HEK293 (cell line): ENCODE data around the gene JPH2.
A peak's percentile ranks its signal among the peaks of the same experiment; 100 is the strongest.

ENCODE experiments used
- CTCF ChIA-PET: fragments of 350-600 bp; formaldehyde crosslinking; extraction: SDS; loops from one replicate; lab custom pipeline; 2021; ENCODE audit warnings: antibody characterized with exemption; lab: Yijun Ruan, JAX
- POLR2A ChIA-PET: fragments of 300-600 bp; formaldehyde crosslinking; extraction: SDS; loops from one replicate; lab custom pipeline; 2020; ENCODE audit warnings: antibody characterized with exemption, inconsistent platforms; lab: Yijun Ruan, JAX
- H3K27ac ChIP-seq: fragments of 200-500 bp; sonication (Bioruptor generic); 2 replicates; pipeline ENCODE4 v1.5.1; 2014; ENCODE audit warnings: low read depth, low read length, control low read depth, inconsistent platforms; ENCODE audit errors: extremely low read depth
- H3K36me3 ChIP-seq, 2 experiments: fragments of 200-500 bp in 1 of 2; sonication (Bioruptor generic) in 1 of 2; 1 replicate in 1 of 2; 2 replicates in 1 of 2; pipeline ENCODE4 v1.5.1; 2014 to 2017; ENCODE audit warnings: inconsistent platforms in 2 of 2, low read length in 2 of 2; ENCODE audit not compliant: control insufficient read depth in 2 of 2, insufficient read depth in 1 of 2
- H3K4me1 ChIP-seq: fragments of 200-500 bp; sonication (Bioruptor generic); 2 replicates; pipeline ENCODE4 v1.5.1; 2014; ENCODE audit warnings: mild to moderate bottlenecking, low read length, inconsistent platforms; ENCODE audit not compliant: control insufficient read depth, insufficient read depth
- H3K4me3 ChIP-seq: 2 replicates; pipeline ENCODE4 v1.5.1; 2011; ENCODE audit warnings: low read depth, mild to moderate bottlenecking, control low read depth, low read length, moderate library complexity
- H3K9me3 ChIP-seq: fragments of 200-500 bp; sonication (Bioruptor generic); 2 replicates; pipeline ENCODE4 v1.5.1; 2014; ENCODE audit warnings: low read depth, low read length, inconsistent platforms; ENCODE audit not compliant: control insufficient read depth, insufficient read depth
- GLI2 ChIP-seq: fragments of 450-650 bp; formaldehyde crosslinking; IDR thresholded peaks from 2 replicates; pipeline ENCODE4; 2017; ENCODE audit warnings: missing biosample characterization, missing genetic modification characterization, low read depth, borderline replicate concordance
- GLIS2 ChIP-seq: fragments of 450-650 bp; formaldehyde crosslinking; IDR thresholded peaks from 2 replicates; pipeline ENCODE4 v1.5.1; 2016; ENCODE audit warnings: missing biosample characterization, missing genetic modification characterization
- SP3 ChIP-seq: fragments of 450-650 bp; formaldehyde crosslinking; IDR thresholded peaks from 2 replicates; pipeline ENCODE4 v1.5.1; 2016; ENCODE audit warnings: missing biosample characterization, missing genetic modification characterization
- ZBTB8A ChIP-seq: fragments of 450-650 bp; formaldehyde crosslinking; IDR thresholded peaks from 2 replicates; pipeline ENCODE4 v1.5.1; 2016; ENCODE audit warnings: missing biosample characterization, missing genetic modification characterization
- ZNF121 ChIP-seq: fragments of 450-650 bp; formaldehyde crosslinking; IDR thresholded peaks from 2 replicates; pipeline ENCODE4 v1.5.1; 2016; ENCODE audit warnings: missing biosample characterization, missing genetic modification characterization
- ZNF202 ChIP-seq: fragments of 450-650 bp; formaldehyde crosslinking; IDR thresholded peaks from 2 replicates; pipeline ENCODE4 v1.5.1; 2016; ENCODE audit warnings: missing biosample characterization, missing genetic modification characterization, borderline replicate concordance
- ZNF221 ChIP-seq: fragments of 450-650 bp; formaldehyde crosslinking; IDR thresholded peaks from 2 replicates; pipeline ENCODE4 v1.5.1; 2017; ENCODE audit warnings: missing biosample characterization, missing genetic modification characterization, borderline replicate concordance
- ZNF24 ChIP-seq: fragments of 450-650 bp; formaldehyde crosslinking; IDR thresholded peaks from 2 replicates; pipeline ENCODE4 v1.5.1; 2016; ENCODE audit warnings: missing biosample characterization, missing genetic modification characterization
- ZNF248 ChIP-seq: fragments of 450-650 bp; formaldehyde crosslinking; IDR thresholded peaks from 2 replicates; pipeline ENCODE4 v1.5.1; 2017; ENCODE audit warnings: missing biosample characterization, missing genetic modification characterization
- ZNF302 ChIP-seq: fragments of 450-650 bp; formaldehyde crosslinking; IDR thresholded peaks from 2 replicates; pipeline ENCODE4 v1.5.1; 2016; ENCODE audit warnings: missing biosample characterization, missing genetic modification characterization, low read depth
- ZNF341 ChIP-seq: fragments of 450-650 bp; formaldehyde crosslinking; IDR thresholded peaks from 2 replicates; pipeline ENCODE4; 2016; ENCODE audit warnings: low read depth, missing biosample characterization, missing genetic modification characterization
- ZNF350 ChIP-seq: fragments of 450-650 bp; formaldehyde crosslinking; IDR thresholded peaks from 2 replicates; pipeline ENCODE4 v1.5.0; 2017; ENCODE audit warnings: missing biosample characterization, mild to moderate bottlenecking, missing genetic modification characterization
- ZNF544 ChIP-seq: fragments of 450-650 bp; formaldehyde crosslinking; IDR thresholded peaks from 2 replicates; pipeline ENCODE4 v1.5.0; 2017; ENCODE audit warnings: missing biosample characterization, missing genetic modification characterization
- TF ChIP-seq, protein P1 (sequence below): fragments of 450-650 bp; formaldehyde crosslinking; conservative IDR thresholded peaks from 2 replicates; pipeline ENCODE4 v1.5.1; 2016; ENCODE audit warnings: low read depth, missing biosample characterization, missing genetic modification characterization
- TF ChIP-seq, protein P2 (sequence below): fragments of 450-650 bp; formaldehyde crosslinking; IDR thresholded peaks from 2 replicates; pipeline ENCODE4 v1.5.1; 2016; ENCODE audit warnings: missing biosample characterization, missing genetic modification characterization
- TF ChIP-seq, protein P3 (sequence below): fragments of 450-650 bp; formaldehyde crosslinking; IDR thresholded peaks from 2 replicates; pipeline ENCODE4 v1.5.1; 2017; ENCODE audit warnings: missing biosample characterization, missing genetic modification characterization
- TF ChIP-seq, protein P4 (sequence below): fragments of 450-650 bp; formaldehyde crosslinking; IDR thresholded peaks from 2 replicates; pipeline ENCODE4 v1.5.1; 2016; ENCODE audit warnings: missing biosample characterization, missing genetic modification characterization

The JPH2 gene

DNA sequence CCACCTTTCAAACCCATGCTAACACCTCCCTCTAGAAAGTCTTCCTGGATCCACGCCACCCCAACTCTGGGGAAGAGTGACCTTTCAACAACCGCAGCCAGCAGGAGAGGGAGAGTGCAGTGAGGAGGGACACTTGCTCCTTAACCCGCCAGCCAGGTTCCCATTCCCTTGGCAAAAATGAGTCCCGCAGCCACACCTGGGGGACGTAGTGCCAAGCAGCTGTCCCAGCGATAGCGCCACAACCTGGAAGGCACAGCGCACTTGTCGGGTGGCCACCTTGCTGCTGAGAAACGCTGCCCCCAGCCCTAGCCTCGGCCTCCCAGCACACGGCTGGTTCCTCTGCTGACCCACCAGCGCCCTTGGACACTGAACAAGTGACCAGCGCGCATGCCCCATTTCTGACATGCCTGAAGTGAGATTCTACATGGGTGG is 119.3 kb downstream of the JPH2 start:
- no peaks in the 10 kb centered on the region for H3K9me3 ChIP-seq
- TF ChIP-seq GLI2 (no peak), SP3 (tag by site-specific recombination) (no peak)
- TF ChIP-seq, protein P1, sequence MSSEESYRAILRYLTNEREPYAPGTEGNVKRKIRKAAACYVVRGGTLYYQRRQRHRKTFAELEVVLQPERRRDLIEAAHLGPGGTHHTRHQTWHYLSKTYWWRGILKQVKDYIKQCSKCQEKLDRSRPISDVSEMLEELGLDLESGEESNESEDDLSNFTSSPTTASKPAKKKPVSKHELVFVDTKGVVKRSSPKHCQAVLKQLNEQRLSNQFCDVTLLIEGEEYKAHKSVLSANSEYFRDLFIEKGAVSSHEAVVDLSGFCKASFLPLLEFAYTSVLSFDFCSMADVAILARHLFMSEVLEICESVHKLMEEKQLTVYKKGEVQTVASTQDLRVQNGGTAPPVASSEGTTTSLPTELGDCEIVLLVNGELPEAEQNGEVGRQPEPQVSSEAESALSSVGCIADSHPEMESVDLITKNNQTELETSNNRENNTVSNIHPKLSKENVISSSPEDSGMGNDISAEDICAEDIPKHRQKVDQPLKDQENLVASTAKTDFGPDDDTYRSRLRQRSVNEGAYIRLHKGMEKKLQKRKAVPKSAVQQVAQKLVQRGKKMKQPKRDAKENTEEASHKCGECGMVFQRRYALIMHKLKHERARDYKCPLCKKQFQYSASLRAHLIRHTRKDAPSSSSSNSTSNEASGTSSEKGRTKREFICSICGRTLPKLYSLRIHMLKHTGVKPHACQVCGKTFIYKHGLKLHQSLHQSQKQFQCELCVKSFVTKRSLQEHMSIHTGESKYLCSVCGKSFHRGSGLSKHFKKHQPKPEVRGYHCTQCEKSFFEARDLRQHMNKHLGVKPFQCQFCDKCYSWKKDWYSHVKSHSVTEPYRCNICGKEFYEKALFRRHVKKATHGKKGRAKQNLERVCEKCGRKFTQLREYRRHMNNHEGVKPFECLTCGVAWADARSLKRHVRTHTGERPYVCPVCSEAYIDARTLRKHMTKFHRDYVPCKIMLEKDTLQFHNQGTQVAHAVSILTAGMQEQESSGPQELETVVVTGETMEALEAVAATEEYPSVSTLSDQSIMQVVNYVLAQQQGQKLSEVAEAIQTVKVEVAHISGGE (tag by site-specific recombination), result no peak
- TF ChIP-seq, all 188 proteins: peak for 0
- CTCF ChIA-PET, result no interaction called here
- no peak overlapping the region for H3K27ac ChIP-seq
- no peaks in the 10 kb centered on the region for H3K36me3 ChIP-seq
- no peaks in the 10 kb centered on the region for H3K4me1 ChIP-seq
- POLR2A ChIA-PET, result interaction anchor here (0.6 kb wide), 1 partner anchor 624 kb away, joined by 3 read pairs; no protein-coding TSS in a partner anchor
- H3K4me3 ChIP-seq, result no peak overlapping the region

DNA sequence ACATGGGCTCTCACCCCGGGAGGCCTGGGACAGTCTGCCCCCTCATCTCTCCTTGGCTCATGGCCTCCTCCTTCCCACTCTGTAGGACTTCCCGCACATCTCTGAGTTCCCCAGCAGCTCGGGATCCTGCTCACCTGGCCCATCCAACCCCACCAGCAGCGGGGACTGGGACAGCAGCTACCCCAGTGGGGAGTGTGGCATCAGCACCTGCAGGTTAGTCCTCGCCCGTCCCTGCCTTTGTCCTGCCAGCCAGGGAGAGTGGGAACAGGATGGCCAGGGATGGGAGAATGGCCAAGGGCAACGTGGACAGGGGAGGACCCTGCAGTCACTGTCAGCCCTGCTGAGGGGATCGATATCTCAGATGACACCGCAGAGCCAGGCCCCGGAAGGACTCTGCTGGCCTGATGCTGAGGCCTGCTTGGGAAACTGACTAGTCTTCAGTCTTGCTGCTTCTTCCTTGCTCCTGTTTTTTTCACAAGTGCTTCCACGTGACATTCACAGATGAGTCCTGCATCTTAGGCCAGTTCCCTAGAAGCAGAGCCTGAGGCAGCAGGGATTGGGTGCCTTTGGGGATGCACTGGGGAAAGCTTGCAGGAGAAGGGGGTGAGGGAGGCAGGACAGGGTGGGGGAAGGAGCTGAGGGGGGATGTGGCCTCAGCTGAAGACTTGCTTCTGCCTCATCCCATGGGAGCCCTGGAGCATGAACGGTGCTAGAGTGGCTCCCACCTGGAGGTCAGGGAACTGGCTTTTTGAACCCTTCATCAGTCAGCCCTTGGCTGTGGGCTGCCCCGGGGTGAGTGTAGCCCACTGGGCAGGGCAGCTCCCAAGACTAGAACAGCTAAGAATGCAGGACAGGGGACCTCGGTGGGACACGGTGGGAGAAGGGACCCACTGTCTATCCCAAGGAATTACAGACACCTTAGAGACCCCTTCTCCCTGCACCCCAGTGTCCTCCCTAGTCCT is 120.1 kb downstream of the JPH2 start:
- Histone ChIP-seq H3K4me3 (no peak overlapping the region), H3K9me3 (no peaks in the 10 kb centered on the region), H3K36me3 (no peaks in the 10 kb centered on the region), H3K27ac (no peak overlapping the region), H3K4me1 (no peaks in the 10 kb centered on the region)
- TF ChIP-seq ZNF350, result no peak
- peak; percentile 67 for TF ChIP-seq ZNF121 (tag by site-specific recombination)
- ChIA-PET CTCF (interaction anchor here (0.7 kb wide), 1 partner anchor 15 kb away, joined by 3 read pairs; no protein-coding TSS in a partner anchor), POLR2A (no interaction called here)

DNA sequence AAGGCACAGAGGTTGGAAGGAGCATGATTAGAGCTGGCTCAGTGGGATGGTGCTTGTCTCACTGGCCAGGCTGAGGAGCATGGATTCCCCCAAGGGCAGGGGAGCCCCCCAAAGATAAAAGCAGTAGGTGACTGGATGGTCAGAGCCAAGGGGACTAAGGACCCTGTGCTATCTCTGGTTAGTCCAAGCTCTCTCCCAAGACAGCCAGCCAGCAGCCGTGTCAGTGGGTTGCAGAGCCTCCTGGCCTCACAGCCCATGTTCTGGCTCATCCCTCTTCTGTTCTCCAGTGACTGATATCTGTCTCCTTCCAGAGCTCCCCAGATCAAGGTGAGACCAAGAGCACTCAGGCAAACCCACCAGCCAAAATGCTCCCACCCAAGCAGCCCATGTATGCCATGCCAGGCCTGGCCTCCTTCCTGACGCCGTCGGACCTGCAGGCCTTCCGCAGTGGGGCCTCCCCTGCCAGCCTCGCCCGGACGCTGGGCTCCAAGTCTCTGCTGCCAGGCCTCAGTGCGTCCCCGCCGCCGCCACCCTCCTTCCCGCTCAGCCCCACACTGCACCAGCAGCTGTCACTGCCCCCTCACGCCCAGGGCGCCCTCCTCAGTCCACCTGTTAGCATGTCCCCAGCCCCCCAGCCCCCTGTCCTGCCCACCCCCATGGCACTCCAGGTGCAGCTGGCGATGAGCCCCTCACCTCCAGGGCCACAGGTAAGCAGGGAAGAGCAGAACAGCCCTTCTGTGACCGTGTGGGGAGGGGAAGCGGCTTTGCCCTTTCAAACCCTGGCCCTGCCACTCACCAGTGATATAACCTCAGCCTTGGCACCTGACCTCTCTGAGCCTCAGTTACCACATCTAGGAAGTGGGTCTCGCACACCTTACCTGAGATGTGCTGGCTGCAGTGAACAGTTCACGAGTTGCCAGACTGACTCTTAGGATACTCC is 121.3 kb downstream of the JPH2 start:
- no peak overlapping the region for H3K27ac ChIP-seq
- CTCF ChIA-PET, result interaction anchor here (0.7 kb wide), 1 partner anchor 71 kb away, joined by 3 read pairs; no protein-coding TSS in a partner anchor
- H3K36me3 ChIP-seq, result no peaks in the 10 kb centered on the region
- POLR2A ChIA-PET, result no interaction called here
- H3K9me3 ChIP-seq, result no peaks in the 10 kb centered on the region
- no peak overlapping the region for H3K4me3 ChIP-seq
- H3K4me1 ChIP-seq, result no peaks in the 10 kb centered on the region
- TF ChIP-seq ZNF202 (tag by site-specific recombination) (no peak), ZNF544 (tag by site-specific recombination) (no peak), ZNF302 (tag by site-specific recombination) (no peak), ZNF121 (tag by site-specific recombination) (no peak), ZNF24 (tag by site-specific recombination) (no peak), ZNF248 (tag by site-specific recombination) (no peak), GLIS2 (tag by site-specific recombination) (no peak), ZBTB8A (no peak), ZNF221 (tag by site-specific recombination) (no peak), ZNF341 (no peak), GLI2 (no peak)
- TF ChIP-seq, protein P2, sequence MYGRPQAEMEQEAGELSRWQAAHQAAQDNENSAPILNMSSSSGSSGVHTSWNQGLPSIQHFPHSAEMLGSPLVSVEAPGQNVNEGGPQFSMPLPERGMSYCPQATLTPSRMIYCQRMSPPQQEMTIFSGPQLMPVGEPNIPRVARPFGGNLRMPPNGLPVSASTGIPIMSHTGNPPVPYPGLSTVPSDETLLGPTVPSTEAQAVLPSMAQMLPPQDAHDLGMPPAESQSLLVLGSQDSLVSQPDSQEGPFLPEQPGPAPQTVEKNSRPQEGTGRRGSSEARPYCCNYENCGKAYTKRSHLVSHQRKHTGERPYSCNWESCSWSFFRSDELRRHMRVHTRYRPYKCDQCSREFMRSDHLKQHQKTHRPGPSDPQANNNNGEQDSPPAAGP (tag by site-specific recombination), result no peak
- TF ChIP-seq, protein P3, sequence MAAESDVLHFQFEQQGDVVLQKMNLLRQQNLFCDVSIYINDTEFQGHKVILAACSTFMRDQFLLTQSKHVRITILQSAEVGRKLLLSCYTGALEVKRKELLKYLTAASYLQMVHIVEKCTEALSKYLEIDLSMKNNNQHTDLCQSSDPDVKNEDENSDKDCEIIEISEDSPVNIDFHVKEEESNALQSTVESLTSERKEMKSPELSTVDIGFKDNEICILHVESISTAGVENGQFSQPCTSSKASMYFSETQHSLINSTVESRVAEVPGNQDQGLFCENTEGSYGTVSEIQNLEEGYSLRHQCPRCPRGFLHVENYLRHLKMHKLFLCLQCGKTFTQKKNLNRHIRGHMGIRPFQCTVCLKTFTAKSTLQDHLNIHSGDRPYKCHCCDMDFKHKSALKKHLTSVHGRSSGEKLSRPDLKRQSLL (tag by site-specific recombination), result no peak
- TF ChIP-seq, protein P4, sequence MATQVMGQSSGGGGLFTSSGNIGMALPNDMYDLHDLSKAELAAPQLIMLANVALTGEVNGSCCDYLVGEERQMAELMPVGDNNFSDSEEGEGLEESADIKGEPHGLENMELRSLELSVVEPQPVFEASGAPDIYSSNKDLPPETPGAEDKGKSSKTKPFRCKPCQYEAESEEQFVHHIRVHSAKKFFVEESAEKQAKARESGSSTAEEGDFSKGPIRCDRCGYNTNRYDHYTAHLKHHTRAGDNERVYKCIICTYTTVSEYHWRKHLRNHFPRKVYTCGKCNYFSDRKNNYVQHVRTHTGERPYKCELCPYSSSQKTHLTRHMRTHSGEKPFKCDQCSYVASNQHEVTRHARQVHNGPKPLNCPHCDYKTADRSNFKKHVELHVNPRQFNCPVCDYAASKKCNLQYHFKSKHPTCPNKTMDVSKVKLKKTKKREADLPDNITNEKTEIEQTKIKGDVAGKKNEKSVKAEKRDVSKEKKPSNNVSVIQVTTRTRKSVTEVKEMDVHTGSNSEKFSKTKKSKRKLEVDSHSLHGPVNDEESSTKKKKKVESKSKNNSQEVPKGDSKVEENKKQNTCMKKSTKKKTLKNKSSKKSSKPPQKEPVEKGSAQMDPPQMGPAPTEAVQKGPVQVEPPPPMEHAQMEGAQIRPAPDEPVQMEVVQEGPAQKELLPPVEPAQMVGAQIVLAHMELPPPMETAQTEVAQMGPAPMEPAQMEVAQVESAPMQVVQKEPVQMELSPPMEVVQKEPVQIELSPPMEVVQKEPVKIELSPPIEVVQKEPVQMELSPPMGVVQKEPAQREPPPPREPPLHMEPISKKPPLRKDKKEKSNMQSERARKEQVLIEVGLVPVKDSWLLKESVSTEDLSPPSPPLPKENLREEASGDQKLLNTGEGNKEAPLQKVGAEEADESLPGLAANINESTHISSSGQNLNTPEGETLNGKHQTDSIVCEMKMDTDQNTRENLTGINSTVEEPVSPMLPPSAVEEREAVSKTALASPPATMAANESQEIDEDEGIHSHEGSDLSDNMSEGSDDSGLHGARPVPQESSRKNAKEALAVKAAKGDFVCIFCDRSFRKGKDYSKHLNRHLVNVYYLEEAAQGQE (tag by site-specific recombination), result no peak
